ENCODE data around the gene EVI2A. TPM values are rescaled to one million over a fixed set of nuclear protein-coding genes. Genes with fewer than 3 reads are reported as not detected.
"Not testable (repeated sequence)": the region's sequence is repeated elsewhere in the genome, so short reads cannot be mapped to it uniquely, and the experiment has no call there.

The EVI2A gene
- polyA plus RNA-seq, 3 donors = 1.3 to 1.7 (median 1.5) TPM

- no peak for DNase-seq
Measured at GRCh38 chr17:31313982-31314781, 7.2 kb downstream of the EVI2A start, which contains the start of gene EVI2B. Gene EVI2B (minus strand): TSS chr17:31314054. CDS start chr17:31305609, 8,445 bp downstream.

- not testable (repeated sequence) for DNase-seq
Measured at GRCh38 chr17:31312223-31312622, 9.2 kb downstream of the EVI2A start.

- no peak for DNase-seq
Measured at GRCh38 chr17:31311526-31311925, 9.9 kb downstream of the EVI2A start.

GRCh38 chr17:31310886-31311285 lies 10.5 kb downstream of the EVI2A start:
- DNase-seq = no peak

- DNase-seq = no peak
Measured at GRCh38 chr17:31310260-31310659, 11.2 kb downstream of the EVI2A start.

GRCh38 chr17:31309556-31309955 lies 11.9 kb downstream of the EVI2A start:
- no peak for DNase-seq

GRCh38 chr17:31308372-31309334 lies 12.8 kb downstream of the EVI2A start:
- DNase-seq = no peak

- no peak for DNase-seq
Measured at GRCh38 chr17:31307640-31308039, 13.8 kb downstream of the EVI2A start.

GRCh38 chr17:31299624-31300023 lies 21.8 kb downstream of the EVI2A start:
- DNase-seq = no peak

- DNase-seq = no peak
Measured at GRCh38 chr17:31297090-31297489, 24.3 kb downstream of the EVI2A start, which contains the start of gene OMG. Gene OMG (minus strand): TSS chr17:31297239. CDS start chr17:31296331, 908 bp downstream.

GRCh38 chr17:31296142-31296541 lies 25.3 kb downstream of the EVI2A start:
- no peak for DNase-seq

GRCh38 chr17:31295489-31295871 lies 25.9 kb downstream of the EVI2A start:
- DNase-seq = no peak

- DNase-seq = no peak
Measured at GRCh38 chr17:31294820-31295488, 26.5 kb downstream of the EVI2A start.

GRCh38 chr17:31294231-31294630 lies 27.2 kb downstream of the EVI2A start:
- no peak for DNase-seq

GRCh38 chr17:31293581-31293980 lies 27.8 kb downstream of the EVI2A start:
- no peak for DNase-seq

GRCh38 chr17:31291820-31292219 lies 29.6 kb downstream of the EVI2A start:
- no peak for DNase-seq

GRCh38 chr17:31289790-31290189 lies 31.6 kb downstream of the EVI2A start:
- no peak for DNase-seq

- DNase-seq = not testable (repeated sequence)
Measured at GRCh38 chr17:31287932-31288331, 33.5 kb downstream of the EVI2A start.

GRCh38 chr17:31286587-31286986 lies 34.8 kb downstream of the EVI2A start:
- no peak for DNase-seq

- no peak for DNase-seq
Measured at GRCh38 chr17:31283841-31284240, 37.6 kb downstream of the EVI2A start.

- DNase-seq = no peak
Measured at GRCh38 chr17:31281061-31281460, 40.4 kb downstream of the EVI2A start.

GRCh38 chr17:31279401-31279800 lies 42.0 kb downstream of the EVI2A start:
- DNase-seq = no peak
